Heart left ventricle (tissue), 13 donors: Measurements from ENCODE around the gene VMAC.

Experiments
- POLR2A ChIP-seq, 2 donors: fragments of 450-650 bp; IDR thresholded peaks; one replicate each; pipeline ENCODE4 v1.6.1; 2017; ENCODE audit warnings: antibody characterized with exemption in 2 of 2, mild to moderate bottlenecking in 2 of 2, moderate library complexity in 2 of 2
- TF ChIP-seq, protein P1 (sequence below), 12 donors: fragments of 200-600 bp; sonication (generic) in 4 of 12; IDR thresholded peaks; one replicate each; pipeline versions ENCODE4 v1.5.0 to v1.8.0; 2018 to 2022; ENCODE audit warnings: antibody characterized with exemption in 12 of 12, mild to moderate bottlenecking in 5 of 12
- donor health status: ischemic (EF 13 %, LVEDD 7.1; RV severe dilation, severe dysfunction).
- donor health status: DM: no; HTN: yes; CAD: no.
- donor health status: DM: no; HTN: no; CAD: no.
- donor health status: ischemic (EF 25% LVEDD 6.9; RV normal size, moderate dysfunction).
- donor health status: ischemic (EF 25% LVEDD 5.7; RV mildly dilated, moderate dysfunction).
- donor health status: ischemic (EF 35%, LVEDD 5.7; RV mildly dilated, moderate dysfunction).
- donor health status: nonischemic (EF 11% LVEDD 7.7; RV severe dilation, severe dysfunction).
- donor health status: DM: yes; HTN: yes; CAD: no.
- donor health status: PGD.
- donor health status: ischemic (EF 29% LVEDD 5.4; RV normal size, mild dysfunction).
- donor health status: nonischemic (EF 23%, LVEDD 6.1; RV moderate dilation, normal function).

DNA sequence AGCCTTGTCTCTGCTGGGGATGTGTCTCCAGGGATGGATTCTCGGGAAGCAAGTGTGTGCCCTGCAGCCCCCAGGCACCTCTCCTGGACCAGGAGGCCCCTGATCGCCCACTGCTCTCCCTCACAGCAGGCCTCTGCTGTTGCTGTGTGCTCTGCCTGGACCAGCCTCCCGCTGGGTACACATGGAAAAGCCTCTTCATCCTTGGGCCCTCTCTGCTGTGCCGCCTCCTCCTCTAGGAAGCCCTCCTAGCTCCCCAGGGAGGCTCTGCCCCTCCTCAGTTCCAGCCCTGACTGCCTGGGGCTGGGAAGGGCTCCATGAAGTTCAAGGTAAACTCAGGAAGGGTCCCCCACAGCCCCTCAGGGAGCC is 13.1 kb upstream of the VMAC start:
- TF ChIP-seq, protein P1, sequence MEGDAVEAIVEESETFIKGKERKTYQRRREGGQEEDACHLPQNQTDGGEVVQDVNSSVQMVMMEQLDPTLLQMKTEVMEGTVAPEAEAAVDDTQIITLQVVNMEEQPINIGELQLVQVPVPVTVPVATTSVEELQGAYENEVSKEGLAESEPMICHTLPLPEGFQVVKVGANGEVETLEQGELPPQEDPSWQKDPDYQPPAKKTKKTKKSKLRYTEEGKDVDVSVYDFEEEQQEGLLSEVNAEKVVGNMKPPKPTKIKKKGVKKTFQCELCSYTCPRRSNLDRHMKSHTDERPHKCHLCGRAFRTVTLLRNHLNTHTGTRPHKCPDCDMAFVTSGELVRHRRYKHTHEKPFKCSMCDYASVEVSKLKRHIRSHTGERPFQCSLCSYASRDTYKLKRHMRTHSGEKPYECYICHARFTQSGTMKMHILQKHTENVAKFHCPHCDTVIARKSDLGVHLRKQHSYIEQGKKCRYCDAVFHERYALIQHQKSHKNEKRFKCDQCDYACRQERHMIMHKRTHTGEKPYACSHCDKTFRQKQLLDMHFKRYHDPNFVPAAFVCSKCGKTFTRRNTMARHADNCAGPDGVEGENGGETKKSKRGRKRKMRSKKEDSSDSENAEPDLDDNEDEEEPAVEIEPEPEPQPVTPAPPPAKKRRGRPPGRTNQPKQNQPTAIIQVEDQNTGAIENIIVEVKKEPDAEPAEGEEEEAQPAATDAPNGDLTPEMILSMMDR (IDR thresholded peaks at IDR 0.05), result no peak
- no peak for TF ChIP-seq POLR2A (IDR thresholded peaks at IDR 0.05)
